Measurements from ENCODE around the gene FOS. TPM values are rescaled to one million over a fixed set of nuclear protein-coding genes. Genes with fewer than 3 reads are reported as not detected.
A peak's percentile ranks its signal among the peaks of the same experiment; 100 is the strongest.

FOS gene
- total and polyA plus RNA-seq, 2 of the 8 experiments (the other 6 are each of a cell fraction or from before 2014, with no cell fraction given) = 50.2 to 51.8 TPM

DNA sequence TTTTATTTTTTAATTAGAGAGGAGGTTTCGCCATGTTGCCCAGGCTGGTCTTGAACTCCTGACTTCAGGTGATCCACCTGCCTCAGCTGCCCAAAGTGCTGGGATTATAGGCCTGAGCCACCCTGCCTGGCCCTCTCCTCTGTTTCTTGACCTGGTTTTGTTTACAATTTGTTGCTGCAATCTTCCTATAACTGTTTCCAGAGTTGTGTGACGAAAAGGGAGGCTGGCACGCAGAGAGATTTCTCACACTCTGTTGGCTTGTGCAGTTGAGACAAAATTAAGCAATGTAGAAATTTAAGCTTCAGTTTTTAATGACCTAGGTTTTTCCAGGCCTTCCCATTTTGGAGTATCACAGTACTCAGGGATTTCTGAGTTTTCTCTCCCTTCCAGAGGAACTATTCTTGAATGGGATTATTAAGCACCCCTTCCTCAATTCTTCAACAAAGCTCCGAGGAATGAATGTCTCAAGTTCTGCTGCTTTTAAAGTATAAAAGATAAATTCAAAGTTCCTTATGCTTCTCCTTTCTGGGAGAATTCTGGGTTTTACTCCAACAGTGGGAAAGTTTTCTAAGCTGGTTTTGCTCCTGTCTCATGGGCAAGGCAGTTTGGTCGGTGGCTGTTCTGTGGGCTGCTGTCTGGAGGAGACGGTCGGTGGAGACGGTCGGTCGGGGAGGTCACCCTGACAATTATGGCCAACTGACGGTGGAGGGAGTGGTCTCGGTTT is 20.4 kb upstream of the FOS start:
- POLR2A ChIA-PET (ENCODE audit: partially characterized antibody) = interaction anchor here (0.7 to 5.2 kb wide), 21 partner anchors 9 to 152 kb away, joined by 3 to 54 read pairs (median 9); partner anchors contain the start of genes FOS and TMED10
- Histone ChIP-seq H3K4me2 (ENCODE audit: insufficient read depth in 1 of 2, low read depth in 2 of 2, low read length in 2 of 2) (peak overlapping the region; percentile 90 to 93), H3K4me1 (replicated peaks in 1 of 4; ENCODE audit: control insufficient read depth in 3 of 4, insufficient read depth in 4 of 4, low read length in 3 of 4) (peaks cover 0 to 11% (median 4%) of the 10 kb centered on the region in 4 experiments; a peak in 5 of 7 replicates), H3K23ac (ENCODE audit: insufficient read length) (no peak overlapping the region), H2BK20ac (ENCODE audit: low read length) (peak overlapping the region; percentile 77; the same call in 1 of the 2 replicates), H3K27me3 (replicated peaks in 1 of 4; ENCODE audit: control insufficient read depth in 3 of 4, extremely low read depth in 1 of 4, insufficient read depth in 3 of 4, low read length in 3 of 4) (no peaks in the 10 kb centered on the region), H4K5ac (ENCODE audit: insufficient read length, low read depth, low read length) (peak overlapping the region; percentile 92), H3K4me3 (ENCODE audit: extremely low read depth in 1 of 4, insufficient read depth in 2 of 4, low read depth in 3 of 4, low read length in 4 of 4) (peak overlapping the region; percentile 36 to 74 (median 60)), H3K79me2 (ENCODE audit: control insufficient read depth in 1 of 2, insufficient read depth in 2 of 2, low read length in 2 of 2) (no peaks in the 10 kb centered on the region), H4K8ac (ENCODE audit: extremely low read depth, insufficient read depth, low read length) (peak overlapping the region; percentile 97; the same call in 1 of the 2 replicates), H2BK120ac (replicated peaks; ENCODE audit: low read depth, low read length) (no peak overlapping the region), H3K79me1 (ENCODE audit: low read depth, low read length) (no peaks in the 10 kb centered on the region), H3K36me3 (ENCODE audit: control insufficient read depth in 2 of 4, insufficient read depth in 4 of 4, low read length in 3 of 4) (no peaks in the 10 kb centered on the region), H2BK12ac (ENCODE audit: low read depth, low read length) (peak overlapping the region; percentile 99), H2AFZ (ENCODE audit: low read length) (peak overlapping the region; percentile 57), H2BK5ac (ENCODE audit: low read depth, low read length) (peak overlapping the region; percentile 99), H2AK5ac (ENCODE audit: low read depth, low read length) (peak overlapping the region; percentile 18; the same call in 1 of the 2 replicates), H3K4ac (replicated peaks; ENCODE audit: insufficient read length, low read depth, low read length) (peak overlapping the region; percentile 80), H3K56ac (replicated peaks; ENCODE audit: insufficient read length, low read depth, low read length) (peak overlapping the region; percentile 77), H4K91ac (replicated peaks; ENCODE audit: insufficient read length, low read length) (peak overlapping the region; percentile 32), H3K9me3 (ENCODE audit: insufficient read depth in 2 of 2, low read depth in 1 of 2, low read length in 1 of 2) (no peaks in the 10 kb centered on the region), H3K9ac (replicated peaks in 1 of 4; ENCODE audit: extremely low read depth in 1 of 4, low read depth in 3 of 4, low read length in 3 of 4) (peak overlapping the region; percentile 73 to 93 (median 87)), H3K14ac (ENCODE audit: insufficient read length) (no peak overlapping the region), H4K20me1 (replicated peaks in 1 of 2; ENCODE audit: control insufficient read depth in 1 of 2, insufficient read depth in 2 of 2, low read length in 2 of 2) (no peaks in the 10 kb centered on the region), H3K23me2 (ENCODE audit: low read depth, low read length) (peaks cover 5% of the 10 kb centered on the region; the same call in 1 of the 2 replicates), H3K18ac (ENCODE audit: extremely low read depth, low read length) (peak overlapping the region; percentile 76; the same call in 1 of the 2 replicates), H3K27ac (ENCODE audit: low read depth, low read length) (peak overlapping the region; percentile 97), H2BK15ac (ENCODE audit: low read length) (peak overlapping the region; percentile 99; the same call in 1 of the 2 replicates)
- 43% methylated on average over 12 of the region's 12 CpGs; no CpG with 5 or more reads in 1 of the 2 experiments for WGBS, 2 experiments (ENCODE audit: extremely low coverage in 1 of 2, insufficient coverage in 1 of 2, insufficient read length in 1 of 2, insufficient replicate concordance in 2 of 2, low coverage in 1 of 2, low lambda C conversion rate in 2 of 2, missing lambda C conversion rate in 1 of 2)
- CTCF ChIA-PET (ENCODE audit: partially characterized antibody) = interaction anchor here (0.6 to 2.3 kb wide), 9 partner anchors 10 to 398 kb away, joined by 3 to 8 read pairs (median 4); no protein-coding TSS in a partner anchor
- DNase-seq (ENCODE audit: low read depth in 1 of 2, low spot score in 2 of 2) = no peak
- FAIRE-seq = no peak
- TF ChIP-seq NRF1 (IDR thresholded peaks at IDR 0.05; ENCODE audit: low read depth, low read length) (no peak), TAF7 (optimal IDR thresholded peaks at IDR 0.05; ENCODE audit: borderline replicate concordance, low read depth, low read length) (peak; percentile 74), SAP30 (IDR thresholded peaks at IDR 0.05; ENCODE audit: insufficient read depth, insufficient replicate concordance, low read length) (peak; percentile 54), POLR2AphosphoS5 (IDR thresholded peaks at IDR 0.05; ENCODE audit: low read depth, low read length) (no peak; the same call in 1 of the 2 replicates)
